Glutamatergic neuron (in vitro differentiated cells): ENCODE measurements around the gene C12orf57. TPM values are rescaled to one million over a fixed set of nuclear protein-coding genes. Genes with fewer than 3 reads are reported as not detected.

Source experiments
- DNase-seq: peaks from one replicate; pipeline ENCODE4 v3.0.0; 2022
- H3K27ac Mint-ChIP-seq: one replicate; pipeline ENCODE4 v1.8.0; 2020; ENCODE audit warnings: mild to moderate bottlenecking, mixed read lengths, inconsistent platforms; ENCODE audit not compliant: unreplicated experiment
- H3K27me3 Mint-ChIP-seq: one replicate; pipeline ENCODE4 v1.8.0; 2020; ENCODE audit warnings: mild to moderate bottlenecking, moderate library complexity, mixed read lengths, inconsistent platforms; ENCODE audit not compliant: unreplicated experiment
- H3K36me3 Mint-ChIP-seq: one replicate; pipeline ENCODE4 v1.8.0; 2020; ENCODE audit warnings: mild to moderate bottlenecking, mixed read lengths, inconsistent platforms; ENCODE audit not compliant: unreplicated experiment
- H3K4me1 Mint-ChIP-seq: one replicate; pipeline ENCODE4 v1.8.0; 2020; ENCODE audit warnings: mild to moderate bottlenecking, low read depth, mixed read lengths, inconsistent platforms; ENCODE audit not compliant: unreplicated experiment
- H3K4me3 Mint-ChIP-seq: one replicate; pipeline ENCODE4 v1.8.0; 2020; ENCODE audit warnings: mild to moderate bottlenecking, mixed read lengths, inconsistent platforms; ENCODE audit not compliant: unreplicated experiment
- H3K9me3 Mint-ChIP-seq: one replicate; pipeline ENCODE4 v1.8.0; 2020; ENCODE audit warnings: mild to moderate bottlenecking, moderate library complexity, mixed read lengths, inconsistent platforms; ENCODE audit not compliant: unreplicated experiment
- CTCF ChIP-seq: fragments of 200-600 bp; sonication (generic); IDR thresholded peaks from one replicate; pipeline ENCODE4 v1.5.0; 2021; ENCODE audit not compliant: partially characterized antibody, unreplicated experiment
- total RNA-seq: library from RNA; stranded (reverse); fragmentation: NEBNext Ultra II Directional; extraction: Animal tissue kit (Norgen Biotek cat#: 25700); gene quantifications from one replicate; pipeline ENCODE4 v1.2.1, GENCODE V29; 2021; ENCODE audit not compliant: unreplicated experiment

C12orf57 gene
- total RNA-seq, 1 donor from 2014 or later, result 184 TPM

- Mint-ChIP-seq H3K27ac (peak overlapping the region; percentile 33), H3K36me3 (no peaks in the 10 kb centered on the region), H3K9me3 (peaks cover 6% of the 10 kb centered on the region), H3K4me1 (peaks cover 11% of the 10 kb centered on the region), H3K4me3 (no peak overlapping the region), H3K27me3 (peaks cover 2% of the 10 kb centered on the region)
- no peak for DNase-seq
- no peak for TF ChIP-seq CTCF
These were observed 20.8 kb downstream of the C12orf57 start for GRCh38 chr12:6964605-6965025.

- peaks cover 8% of the 10 kb centered on the region for H3K9me3 Mint-ChIP-seq
- H3K4me3 Mint-ChIP-seq, result no peak overlapping the region
- peak; percentile 87 for DNase-seq
- peak overlapping the region; percentile 33 for H3K27ac Mint-ChIP-seq
- no peaks in the 10 kb centered on the region for H3K36me3 Mint-ChIP-seq
- TF ChIP-seq CTCF, result peak; percentile 90
- H3K4me1 Mint-ChIP-seq, result peaks cover 11% of the 10 kb centered on the region
- peaks cover 2% of the 10 kb centered on the region for H3K27me3 Mint-ChIP-seq
These were observed 21.3 kb downstream of the C12orf57 start for GRCh38 chr12:6965026-6965661.

- Mint-ChIP-seq H3K9me3 (peaks cover 9% of the 10 kb centered on the region), H3K4me1 (peaks cover 12% of the 10 kb centered on the region), H3K27ac (no peak overlapping the region), H3K4me3 (no peak overlapping the region), H3K27me3 (peaks cover 2% of the 10 kb centered on the region), H3K36me3 (no peaks in the 10 kb centered on the region)
- no peak for DNase-seq
- TF ChIP-seq CTCF, result no peak
These were observed 21.9 kb downstream of the C12orf57 start for GRCh38 chr12:6965714-6966113.

GRCh38 chr12:6966351-6966750 is 22.5 kb downstream of the C12orf57 start:
- no peak for TF ChIP-seq CTCF
- H3K27ac Mint-ChIP-seq, result peak overlapping the region; percentile 68
- peaks cover 5% of the 10 kb centered on the region for H3K27me3 Mint-ChIP-seq
- H3K4me3 Mint-ChIP-seq, result peak overlapping the region; percentile 20
- peaks cover 13% of the 10 kb centered on the region for H3K4me1 Mint-ChIP-seq
- H3K9me3 Mint-ChIP-seq, result peaks cover 11% of the 10 kb centered on the region
- no peak for DNase-seq
- H3K36me3 Mint-ChIP-seq, result no peaks in the 10 kb centered on the region

GRCh38 chr12:6967651-6968100 is 23.9 kb downstream of the C12orf57 start:
- no peak for DNase-seq
- peaks cover 5% of the 10 kb centered on the region for H3K27me3 Mint-ChIP-seq
- H3K27ac Mint-ChIP-seq, result no peak overlapping the region
- no peak overlapping the region for H3K4me3 Mint-ChIP-seq
- no peaks in the 10 kb centered on the region for H3K36me3 Mint-ChIP-seq
- TF ChIP-seq CTCF, result no peak
- peaks cover 15% of the 10 kb centered on the region for H3K4me1 Mint-ChIP-seq
- H3K9me3 Mint-ChIP-seq, result peaks cover 13% of the 10 kb centered on the region
